GM12874 (cell line): ENCODE results near the gene ADSL.

Experiments used
- CTCF ChIP-seq: IDR thresholded peaks from 2 replicates; pipeline ENCODE4 v1.5.1; 2011; ENCODE audit warnings: low read depth, mild to moderate bottlenecking, control low read depth, low read length, moderate library complexity; ENCODE audit not compliant: insufficient read depth

Gene ADSL

GRCh38 chr22:40436505-40437431 is 90.5 kb downstream of the ADSL start:
- TF ChIP-seq CTCF: no peak
